Epithelial cell of esophagus (primary cell): ENCODE measurements around the gene JUN.

Experiments used
- DNase-seq: peaks from one replicate; pipeline ENCODE4 v3.0.0; 2010; ENCODE audit warnings: low read depth
- H3K4me3 ChIP-seq: 2 replicates; pipeline ENCODE4 v1.5.1; 2011; ENCODE audit warnings: mild to moderate bottlenecking, low read length, control low read depth
- CTCF ChIP-seq: IDR thresholded peaks from 2 replicates; pipeline ENCODE4 v1.5.1; 2011; ENCODE audit warnings: low read depth, mild to moderate bottlenecking, low read length, control low read depth, inconsistent platforms; ENCODE audit not compliant: insufficient read depth; ENCODE audit errors: missing control alignments

Gene JUN

GRCh38 chr1:58746757-58747156, 37.1 kb downstream of the JUN start:
- no peak for DNase-seq
- no peak overlapping the region for H3K4me3 ChIP-seq
- TF ChIP-seq CTCF: no peak

GRCh38 chr1:58746182-58746581, 37.7 kb downstream of the JUN start:
- DNase-seq: no peak
- TF ChIP-seq CTCF: no peak
- H3K4me3 ChIP-seq: no peak overlapping the region

- no peak for TF ChIP-seq CTCF
- H3K4me3 ChIP-seq: no peak overlapping the region
- DNase-seq: peak; percentile 67
These were observed 38.2 kb downstream of the JUN start for GRCh38 chr1:58745666-58746065.

- H3K4me3 ChIP-seq: no peak overlapping the region
- no peak for TF ChIP-seq CTCF
- DNase-seq: no peak
These were observed 38.7 kb downstream of the JUN start for GRCh38 chr1:58745117-58745516.

GRCh38 chr1:58741678-58742553, 41.9 kb downstream of the JUN start:
- DNase-seq: no peak
- TF ChIP-seq CTCF: no peak
- H3K4me3 ChIP-seq: no peak overlapping the region

- DNase-seq: peak; percentile 67
- peak; percentile 69 for TF ChIP-seq CTCF
- H3K4me3 ChIP-seq: no peak overlapping the region
These were observed 43.9 kb downstream of the JUN start for GRCh38 chr1:58739856-58740466.

- TF ChIP-seq CTCF: no peak
- DNase-seq: peak; percentile 89
These were observed 45.0 kb downstream of the JUN start for GRCh38 chr1:58738876-58739275.

More at GRCh38 chr1:58738876-58739275, 45.0 kb downstream of the JUN start:
- no peak overlapping the region for H3K4me3 ChIP-seq
